ENCODE measurements around the gene CCDC158. TPM values are rescaled to one million over a fixed set of nuclear protein-coding genes. Genes with fewer than 3 reads are reported as not detected.
A peak's percentile ranks its signal among the peaks of the same experiment; 100 is the strongest.

CCDC158 gene
- total and polyA plus RNA-seq, 2 of the 8 experiments (the other 6 are each of a cell fraction or from before 2014, with no cell fraction given) = not detected

GRCh38 chr4:76435528-76436319, 14.8 kb upstream of the CCDC158 start (continued):
- TF ChIP-seq, protein P1, sequence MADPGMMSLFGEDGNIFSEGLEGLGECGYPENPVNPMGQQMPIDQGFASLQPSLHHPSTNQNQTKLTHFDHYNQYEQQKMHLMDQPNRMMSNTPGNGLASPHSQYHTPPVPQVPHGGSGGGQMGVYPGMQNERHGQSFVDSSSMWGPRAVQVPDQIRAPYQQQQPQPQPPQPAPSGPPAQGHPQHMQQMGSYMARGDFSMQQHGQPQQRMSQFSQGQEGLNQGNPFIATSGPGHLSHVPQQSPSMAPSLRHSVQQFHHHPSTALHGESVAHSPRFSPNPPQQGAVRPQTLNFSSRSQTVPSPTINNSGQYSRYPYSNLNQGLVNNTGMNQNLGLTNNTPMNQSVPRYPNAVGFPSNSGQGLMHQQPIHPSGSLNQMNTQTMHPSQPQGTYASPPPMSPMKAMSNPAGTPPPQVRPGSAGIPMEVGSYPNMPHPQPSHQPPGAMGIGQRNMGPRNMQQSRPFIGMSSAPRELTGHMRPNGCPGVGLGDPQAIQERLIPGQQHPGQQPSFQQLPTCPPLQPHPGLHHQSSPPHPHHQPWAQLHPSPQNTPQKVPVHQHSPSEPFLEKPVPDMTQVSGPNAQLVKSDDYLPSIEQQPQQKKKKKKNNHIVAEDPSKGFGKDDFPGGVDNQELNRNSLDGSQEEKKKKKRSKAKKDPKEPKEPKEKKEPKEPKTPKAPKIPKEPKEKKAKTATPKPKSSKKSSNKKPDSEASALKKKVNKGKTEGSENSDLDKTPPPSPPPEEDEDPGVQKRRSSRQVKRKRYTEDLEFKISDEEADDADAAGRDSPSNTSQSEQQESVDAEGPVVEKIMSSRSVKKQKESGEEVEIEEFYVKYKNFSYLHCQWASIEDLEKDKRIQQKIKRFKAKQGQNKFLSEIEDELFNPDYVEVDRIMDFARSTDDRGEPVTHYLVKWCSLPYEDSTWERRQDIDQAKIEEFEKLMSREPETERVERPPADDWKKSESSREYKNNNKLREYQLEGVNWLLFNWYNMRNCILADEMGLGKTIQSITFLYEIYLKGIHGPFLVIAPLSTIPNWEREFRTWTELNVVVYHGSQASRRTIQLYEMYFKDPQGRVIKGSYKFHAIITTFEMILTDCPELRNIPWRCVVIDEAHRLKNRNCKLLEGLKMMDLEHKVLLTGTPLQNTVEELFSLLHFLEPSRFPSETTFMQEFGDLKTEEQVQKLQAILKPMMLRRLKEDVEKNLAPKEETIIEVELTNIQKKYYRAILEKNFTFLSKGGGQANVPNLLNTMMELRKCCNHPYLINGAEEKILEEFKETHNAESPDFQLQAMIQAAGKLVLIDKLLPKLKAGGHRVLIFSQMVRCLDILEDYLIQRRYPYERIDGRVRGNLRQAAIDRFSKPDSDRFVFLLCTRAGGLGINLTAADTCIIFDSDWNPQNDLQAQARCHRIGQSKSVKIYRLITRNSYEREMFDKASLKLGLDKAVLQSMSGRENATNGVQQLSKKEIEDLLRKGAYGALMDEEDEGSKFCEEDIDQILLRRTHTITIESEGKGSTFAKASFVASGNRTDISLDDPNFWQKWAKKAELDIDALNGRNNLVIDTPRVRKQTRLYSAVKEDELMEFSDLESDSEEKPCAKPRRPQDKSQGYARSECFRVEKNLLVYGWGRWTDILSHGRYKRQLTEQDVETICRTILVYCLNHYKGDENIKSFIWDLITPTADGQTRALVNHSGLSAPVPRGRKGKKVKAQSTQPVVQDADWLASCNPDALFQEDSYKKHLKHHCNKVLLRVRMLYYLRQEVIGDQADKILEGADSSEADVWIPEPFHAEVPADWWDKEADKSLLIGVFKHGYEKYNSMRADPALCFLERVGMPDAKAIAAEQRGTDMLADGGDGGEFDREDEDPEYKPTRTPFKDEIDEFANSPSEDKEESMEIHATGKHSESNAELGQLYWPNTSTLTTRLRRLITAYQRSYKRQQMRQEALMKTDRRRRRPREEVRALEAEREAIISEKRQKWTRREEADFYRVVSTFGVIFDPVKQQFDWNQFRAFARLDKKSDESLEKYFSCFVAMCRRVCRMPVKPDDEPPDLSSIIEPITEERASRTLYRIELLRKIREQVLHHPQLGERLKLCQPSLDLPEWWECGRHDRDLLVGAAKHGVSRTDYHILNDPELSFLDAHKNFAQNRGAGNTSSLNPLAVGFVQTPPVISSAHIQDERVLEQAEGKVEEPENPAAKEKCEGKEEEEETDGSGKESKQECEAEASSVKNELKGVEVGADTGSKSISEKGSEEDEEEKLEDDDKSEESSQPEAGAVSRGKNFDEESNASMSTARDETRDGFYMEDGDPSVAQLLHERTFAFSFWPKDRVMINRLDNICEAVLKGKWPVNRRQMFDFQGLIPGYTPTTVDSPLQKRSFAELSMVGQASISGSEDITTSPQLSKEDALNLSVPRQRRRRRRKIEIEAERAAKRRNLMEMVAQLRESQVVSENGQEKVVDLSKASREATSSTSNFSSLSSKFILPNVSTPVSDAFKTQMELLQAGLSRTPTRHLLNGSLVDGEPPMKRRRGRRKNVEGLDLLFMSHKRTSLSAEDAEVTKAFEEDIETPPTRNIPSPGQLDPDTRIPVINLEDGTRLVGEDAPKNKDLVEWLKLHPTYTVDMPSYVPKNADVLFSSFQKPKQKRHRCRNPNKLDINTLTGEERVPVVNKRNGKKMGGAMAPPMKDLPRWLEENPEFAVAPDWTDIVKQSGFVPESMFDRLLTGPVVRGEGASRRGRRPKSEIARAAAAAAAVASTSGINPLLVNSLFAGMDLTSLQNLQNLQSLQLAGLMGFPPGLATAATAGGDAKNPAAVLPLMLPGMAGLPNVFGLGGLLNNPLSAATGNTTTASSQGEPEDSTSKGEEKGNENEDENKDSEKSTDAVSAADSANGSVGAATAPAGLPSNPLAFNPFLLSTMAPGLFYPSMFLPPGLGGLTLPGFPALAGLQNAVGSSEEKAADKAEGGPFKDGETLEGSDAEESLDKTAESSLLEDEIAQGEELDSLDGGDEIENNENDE (IDR thresholded peaks at IDR 0.05; ENCODE audit: insufficient replicate concordance, low read length) = peak; percentile 89
- peak in 1 of 2 experiments; percentile 20; a peak in 1 of 4 replicates for TF ChIP-seq RAD21 (IDR thresholded peaks at IDR 0.05 in 1 of 2, conservative IDR thresholded peaks at IDR 0.05 in 1 of 2; ENCODE audit: low read depth in 2 of 2, low read length in 2 of 2)
- TF ChIP-seq RNF2 (IDR thresholded peaks at IDR 0.05; ENCODE audit: borderline replicate concordance, low read depth, low read length, missing control alignments, poor library complexity, severe bottlenecking) = no peak
- no peak for TF ChIP-seq PHF8 (conservative IDR thresholded peaks at IDR 0.05; ENCODE audit: low read depth, low read length)
- TF ChIP-seq CREB1 (IDR thresholded peaks at IDR 0.05) = no peak
- TF ChIP-seq ATF2 (IDR thresholded peaks at IDR 0.05; ENCODE audit: low read length) = no peak
- no peak for TF ChIP-seq JUN (IDR thresholded peaks at IDR 0.05; ENCODE audit: low read depth, low read length)

Data from H1 (cell line).